ENCODE data around the gene NCOR1.
"Not testable (repeated sequence)": the region's sequence is repeated elsewhere in the genome, so short reads cannot be mapped to it uniquely, and the experiment has no call there.

GRCh38 chr17:16229912-16230561 is 14.7 kb upstream of the NCOR1 start:
- TF ChIP-seq CTCF, POLR2A (IDR thresholded peaks at IDR 0.05): not testable (repeated sequence)
